ENCODE data around the gene ZNF536. TPM values are rescaled to one million over a fixed set of nuclear protein-coding genes. Genes with fewer than 3 reads are reported as not detected.

ZNF536 gene
- total and polyA plus RNA-seq, 8 donors: 0.44 to 13.4 (median 1.1) TPM; not detected in 1

DNA sequence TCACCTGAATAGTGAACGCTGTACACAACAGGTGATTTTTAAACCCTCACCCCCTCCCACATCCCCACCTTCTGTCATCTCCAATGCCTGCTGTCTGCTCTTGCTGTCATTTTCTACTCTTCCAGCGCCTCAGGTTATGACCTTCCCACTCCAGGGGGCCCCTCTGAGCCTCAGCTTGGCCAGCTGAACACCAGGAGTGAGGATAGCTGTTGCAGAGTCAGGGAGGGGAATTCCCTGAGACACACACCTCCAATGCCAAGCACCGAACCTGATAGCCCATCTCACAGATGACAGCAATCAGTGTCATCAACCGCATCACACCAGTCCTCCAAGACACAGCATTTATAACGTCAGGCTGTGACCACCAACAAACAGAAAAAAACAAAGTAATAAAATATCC is 193.5 kb downstream of the ZNF536 start:
- peaks cover 0 to 25% (median 0%) of the 10 kb centered on the region in 3 donors for H3K27me3 ChIP-seq
- H3K4me3 ChIP-seq: no peak overlapping the region
- TF ChIP-seq EP300 (IDR thresholded peaks at IDR 0.05) (no peak), POLR2A (IDR thresholded peaks at IDR 0.05) (no peak), POLR2AphosphoS5 (IDR thresholded peaks at IDR 0.05) (no peak)
- TF ChIP-seq, protein P1, sequence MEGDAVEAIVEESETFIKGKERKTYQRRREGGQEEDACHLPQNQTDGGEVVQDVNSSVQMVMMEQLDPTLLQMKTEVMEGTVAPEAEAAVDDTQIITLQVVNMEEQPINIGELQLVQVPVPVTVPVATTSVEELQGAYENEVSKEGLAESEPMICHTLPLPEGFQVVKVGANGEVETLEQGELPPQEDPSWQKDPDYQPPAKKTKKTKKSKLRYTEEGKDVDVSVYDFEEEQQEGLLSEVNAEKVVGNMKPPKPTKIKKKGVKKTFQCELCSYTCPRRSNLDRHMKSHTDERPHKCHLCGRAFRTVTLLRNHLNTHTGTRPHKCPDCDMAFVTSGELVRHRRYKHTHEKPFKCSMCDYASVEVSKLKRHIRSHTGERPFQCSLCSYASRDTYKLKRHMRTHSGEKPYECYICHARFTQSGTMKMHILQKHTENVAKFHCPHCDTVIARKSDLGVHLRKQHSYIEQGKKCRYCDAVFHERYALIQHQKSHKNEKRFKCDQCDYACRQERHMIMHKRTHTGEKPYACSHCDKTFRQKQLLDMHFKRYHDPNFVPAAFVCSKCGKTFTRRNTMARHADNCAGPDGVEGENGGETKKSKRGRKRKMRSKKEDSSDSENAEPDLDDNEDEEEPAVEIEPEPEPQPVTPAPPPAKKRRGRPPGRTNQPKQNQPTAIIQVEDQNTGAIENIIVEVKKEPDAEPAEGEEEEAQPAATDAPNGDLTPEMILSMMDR (IDR thresholded peaks at IDR 0.05): no peak
- DNase-seq: no peak
- no peaks in the 10 kb centered on the region for H3K9me3 ChIP-seq
- H3K27ac ChIP-seq: no peak overlapping the region
- no peaks in the 10 kb centered on the region for H3K4me1 ChIP-seq
- WGBS, 5 donors: 63 to 79% (median 69%) methylated on average over 5 of the region's 5 CpGs
- H3K36me3 ChIP-seq: no peaks in the 10 kb centered on the region
- intact Hi-C loops (cut with DNase I; ENCODE audit: low total_unique reads): no loop called here

DNA sequence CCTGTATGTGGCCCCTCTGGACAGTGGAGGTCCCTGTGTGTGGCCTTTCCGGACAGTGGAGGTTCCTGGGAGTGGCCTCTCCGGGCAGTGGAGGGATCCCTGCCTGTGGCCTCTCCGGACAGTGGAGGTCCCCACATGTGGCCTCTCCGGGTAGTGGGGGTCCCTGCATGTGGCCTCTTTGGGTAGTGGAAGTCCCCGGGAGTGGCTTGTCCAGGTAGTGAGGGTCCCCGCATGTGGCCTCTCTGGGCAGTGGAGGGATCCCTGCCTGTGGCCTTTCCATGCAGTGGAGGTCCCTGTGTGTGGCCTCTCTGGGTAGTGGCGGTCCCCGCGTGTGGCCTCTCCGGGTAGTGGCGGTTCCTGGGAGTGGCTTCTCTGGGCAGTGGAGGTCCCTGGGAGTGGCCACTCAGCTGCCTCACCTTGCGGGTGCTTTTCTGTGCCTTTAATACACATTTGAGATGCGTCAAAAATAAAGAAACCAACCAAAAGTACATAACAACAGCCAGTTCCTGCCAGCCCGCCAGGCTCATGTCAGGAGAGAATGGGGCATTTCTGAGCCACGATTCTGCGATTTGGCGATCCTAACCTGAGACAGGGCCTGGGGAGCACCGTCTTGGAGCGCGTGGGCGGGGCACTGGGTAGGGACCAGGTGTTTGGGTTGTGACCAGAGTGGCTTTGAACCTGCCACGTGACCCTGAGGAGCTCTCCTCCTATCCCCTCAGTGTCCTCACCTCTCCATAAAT is 194.7 kb downstream of the ZNF536 start:
- Histone ChIP-seq H3K4me1 (no peaks in the 10 kb centered on the region), H3K9me3 (no peaks in the 10 kb centered on the region), H3K27me3 (peaks cover 0 to 25% (median 0%) of the 10 kb centered on the region in 3 donors), H3K4me3 (no peak overlapping the region), H3K36me3 (no peaks in the 10 kb centered on the region), H3K27ac (no peak overlapping the region)
- DNase-seq: no peak
- intact Hi-C loops (cut with DNase I; ENCODE audit: low total_unique reads): no loop called here
- 80 to 86% (median 81%) methylated on average over 16 to 22 of the region's 22 CpGs for WGBS, 5 donors
- TF ChIP-seq, protein P1 (IDR thresholded peaks at IDR 0.05): no peak
- no peak for TF ChIP-seq EP300 (IDR thresholded peaks at IDR 0.05)
- TF ChIP-seq POLR2A (IDR thresholded peaks at IDR 0.05): no peak
- no peak for TF ChIP-seq POLR2AphosphoS5 (IDR thresholded peaks at IDR 0.05)

DNA sequence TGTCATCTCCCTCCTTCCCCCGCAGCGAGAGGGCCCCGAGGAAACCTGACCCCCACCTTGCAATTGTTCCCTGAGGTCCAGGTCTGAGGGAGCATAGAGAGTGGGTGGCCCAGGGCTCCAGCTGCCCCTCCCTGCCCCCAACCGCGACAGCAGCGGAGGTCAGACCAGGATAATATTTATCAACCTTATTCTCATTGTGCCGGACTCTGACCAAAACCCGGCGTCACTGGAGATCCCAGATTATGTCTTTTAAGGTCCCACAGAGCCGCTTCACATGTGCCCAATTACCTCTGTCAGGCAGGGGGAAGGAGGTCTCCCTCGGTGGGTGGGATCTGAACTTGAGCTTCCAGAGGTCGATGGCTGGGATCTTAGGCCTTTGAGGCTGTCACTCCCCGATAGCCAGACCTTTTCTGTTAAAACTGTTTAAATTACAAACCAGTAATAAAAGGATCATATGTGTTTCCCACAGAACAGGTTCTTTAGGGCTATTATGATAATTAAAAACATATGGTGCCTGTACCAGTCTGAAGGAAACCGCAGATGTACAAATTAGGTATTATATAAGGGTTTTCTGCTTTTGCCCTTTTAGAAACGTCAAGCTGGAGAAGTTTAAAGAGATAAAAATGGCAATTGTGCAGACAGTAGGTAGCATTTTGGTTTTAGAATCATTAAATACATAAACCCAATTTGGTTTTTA is 195.5 kb downstream of the ZNF536 start:
- Histone ChIP-seq H3K27me3 (peaks cover 0 to 25% (median 0%) of the 10 kb centered on the region in 3 donors), H3K36me3 (no peaks in the 10 kb centered on the region), H3K9me3 (no peaks in the 10 kb centered on the region), H3K4me1 (no peaks in the 10 kb centered on the region), H3K27ac (no peak overlapping the region), H3K4me3 (no peak overlapping the region)
- no peak for DNase-seq
- TF ChIP-seq EP300 (IDR thresholded peaks at IDR 0.05): no peak
- TF ChIP-seq POLR2A (IDR thresholded peaks at IDR 0.05): no peak
- TF ChIP-seq, protein P1 (IDR thresholded peaks at IDR 0.05): no peak
- TF ChIP-seq POLR2AphosphoS5 (IDR thresholded peaks at IDR 0.05): no peak
- WGBS, 5 donors: 40 to 49% (median 47%) methylated on average over 15 of the region's 15 CpGs
- intact Hi-C loops (cut with DNase I; ENCODE audit: low total_unique reads): no loop called here

DNA sequence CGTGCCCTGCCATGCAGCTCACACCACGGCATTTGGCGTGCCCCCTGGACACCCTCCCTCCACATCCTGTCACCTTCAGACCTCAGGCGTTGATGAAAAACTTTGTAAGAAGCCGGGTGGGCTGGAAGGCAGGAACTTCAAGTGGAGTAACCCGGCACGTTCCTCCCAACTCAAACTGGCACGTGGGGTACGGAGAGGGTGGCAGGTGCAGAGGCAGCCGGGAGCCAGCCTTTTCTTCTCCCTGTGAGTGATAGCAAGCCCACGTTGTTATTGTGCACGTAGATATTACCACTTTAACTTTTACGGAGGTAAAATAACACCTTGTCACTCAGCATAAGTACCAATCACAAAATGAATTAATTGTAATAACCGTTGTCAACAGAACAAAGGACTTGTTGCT is 198.0 kb downstream of the ZNF536 start:
- no peak overlapping the region for H3K27ac ChIP-seq
- no peak for TF ChIP-seq EP300 (IDR thresholded peaks at IDR 0.05)
- TF ChIP-seq POLR2AphosphoS5 (IDR thresholded peaks at IDR 0.05): no peak
- no peak for TF ChIP-seq POLR2A (IDR thresholded peaks at IDR 0.05)
- TF ChIP-seq, protein P1 (IDR thresholded peaks at IDR 0.05): no peak
- H3K36me3 ChIP-seq: no peaks in the 10 kb centered on the region
- intact Hi-C loops (cut with DNase I; ENCODE audit: low total_unique reads): no loop called here
- H3K9me3 ChIP-seq: no peaks in the 10 kb centered on the region
- H3K4me1 ChIP-seq: no peaks in the 10 kb centered on the region
- no peak for DNase-seq
- H3K27me3 ChIP-seq: peaks cover 0 to 20% (median 0%) of the 10 kb centered on the region in 3 donors
- no peak overlapping the region for H3K4me3 ChIP-seq
- WGBS, 5 donors: 74 to 84% (median 80%) methylated on average over 14 of the region's 14 CpGs
